Activated naive CD4-positive, alpha-beta T cell treated with anti-CD3 and anti-CD28 coated beads, Interleukin-2, amount 50 U/mL, for 72 hours (primary cell): Measurements from ENCODE around the gene KLF1. TPM values are rescaled to one million over a fixed set of nuclear protein-coding genes. Genes with fewer than 3 reads are reported as not detected.

Source experiments
- ATAC-seq, 2 donors: fragments of 150-1000 bp; cut with Tn5 transposase; 2 replicates each; pipeline ENCODE4 v1.10.0; 2021; ENCODE audit warnings: mild to moderate bottlenecking in 2 of 2, moderate library complexity in 2 of 2
- DNase-seq, 2 donors: peaks; one replicate each; pipeline ENCODE4 v3.0.0; 2021 to 2022; ENCODE audit warnings: low spot score in 2 of 2
- H3K27ac Mint-ChIP-seq, 2 donors: one replicate each; pipeline ENCODE4 v1.8.0; 2022; ENCODE audit warnings: mild to moderate bottlenecking in 2 of 2, mixed read lengths in 2 of 2
- H3K36me3 Mint-ChIP-seq, 2 donors: one replicate each; pipeline ENCODE4 v1.8.0; 2022; ENCODE audit warnings: mixed read lengths in 2 of 2
- H3K9me3 Mint-ChIP-seq, 2 donors: one replicate each; pipeline ENCODE4 v1.8.0; 2022; ENCODE audit warnings: mixed read lengths in 2 of 2
- total RNA-seq, 2 donors: library from RNA; stranded (reverse); gene quantifications; one replicate each; pipeline ENCODE4 v1.2.3, GENCODE V29; 2022

Gene KLF1
- total RNA-seq, 2 donors from 2014 or later: 0.46 to 0.54 TPM

GRCh38 chr19:12880551-12881171 lies 6.3 kb downstream of the KLF1 start:
- DNase-seq: no peak
- H3K9me3 Mint-ChIP-seq: peaks cover 0 to 5% of the 10 kb centered on the region in 2 donors
- H3K27ac Mint-ChIP-seq: peak overlapping the region; percentile 81 to 88
- peaks cover 11 to 15% of the 10 kb centered on the region in 2 donors for H3K36me3 Mint-ChIP-seq
- ATAC-seq: peak; percentile 1 to 11

- peaks cover 4% of the 10 kb centered on the region in 2 donors for H3K9me3 Mint-ChIP-seq
- ATAC-seq (no peak), DNase-seq (no peak)
- peaks cover 17 to 32% of the 10 kb centered on the region in 2 donors for H3K36me3 Mint-ChIP-seq
- H3K27ac Mint-ChIP-seq: no peak overlapping the region
Measured at GRCh38 chr19:12875086-12875485, 11.9 kb downstream of the KLF1 start.

GRCh38 chr19:12873891-12874745 lies 12.9 kb downstream of the KLF1 start:
- peaks cover 17 to 32% of the 10 kb centered on the region in 2 donors for H3K36me3 Mint-ChIP-seq
- H3K9me3 Mint-ChIP-seq: peaks cover 4% of the 10 kb centered on the region in 2 donors
- DNase-seq: no peak
- H3K27ac Mint-ChIP-seq: no peak overlapping the region
- ATAC-seq: no peak

GRCh38 chr19:12872941-12873890 lies 13.8 kb downstream of the KLF1 start:
- ATAC-seq (peak; percentile 60 to 77), DNase-seq (peak in 1 of 2 donors; percentile 60)
- Mint-ChIP-seq H3K36me3 (peaks cover 12 to 27% of the 10 kb centered on the region in 2 donors), H3K9me3 (peaks cover 4% of the 10 kb centered on the region in 2 donors), H3K27ac (no peak overlapping the region)

GRCh38 chr19:12872255-12872654 lies 14.7 kb downstream of the KLF1 start:
- no peak for ATAC-seq
- no peak for DNase-seq
- Mint-ChIP-seq H3K36me3 (peaks cover 10 to 23% of the 10 kb centered on the region in 2 donors), H3K9me3 (peaks cover 4% of the 10 kb centered on the region in 2 donors), H3K27ac (no peak overlapping the region)

- H3K9me3 Mint-ChIP-seq: peaks cover 4% of the 10 kb centered on the region in 2 donors
- H3K27ac Mint-ChIP-seq: no peak overlapping the region
- ATAC-seq (no peak), DNase-seq (no peak)
- peaks cover 10 to 23% of the 10 kb centered on the region in 2 donors for H3K36me3 Mint-ChIP-seq
Measured at GRCh38 chr19:12871681-12872080, 15.3 kb downstream of the KLF1 start.

DNA sequence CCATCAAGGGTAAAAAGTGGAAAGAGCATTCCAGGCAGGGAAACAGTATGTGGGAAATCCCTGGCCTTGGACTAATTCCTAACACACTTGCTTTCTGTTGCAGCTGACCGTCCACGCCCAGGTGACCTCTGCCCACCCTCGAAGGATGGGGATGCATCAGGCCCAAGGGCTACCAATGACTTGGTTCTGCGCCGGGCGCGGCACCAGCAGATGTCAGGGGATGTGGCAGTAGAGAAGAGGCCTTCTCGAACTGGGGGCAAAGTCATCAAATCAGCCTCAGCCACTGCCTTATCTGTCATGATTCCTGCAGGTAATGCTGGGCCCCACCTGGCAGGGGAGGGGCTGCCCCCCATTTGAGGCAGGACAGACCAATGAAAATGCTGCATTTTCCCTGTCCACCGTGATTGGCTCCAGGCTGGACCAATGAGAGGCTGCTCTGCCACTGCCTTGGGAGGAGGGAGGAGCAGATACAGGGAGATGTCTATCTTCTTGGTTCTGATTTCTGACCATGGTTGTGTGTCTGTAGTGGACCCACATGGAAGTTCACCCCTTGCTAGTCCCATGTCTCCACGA lies 18.4 kb downstream of the KLF1 start:
- DNase-seq (peak in 1 of 2 donors; percentile 27), ATAC-seq (no peak)
- Mint-ChIP-seq H3K27ac (no peak overlapping the region), H3K36me3 (peaks cover 6 to 17% of the 10 kb centered on the region in 2 donors), H3K9me3 (peaks cover 4% of the 10 kb centered on the region in 2 donors)

DNA sequence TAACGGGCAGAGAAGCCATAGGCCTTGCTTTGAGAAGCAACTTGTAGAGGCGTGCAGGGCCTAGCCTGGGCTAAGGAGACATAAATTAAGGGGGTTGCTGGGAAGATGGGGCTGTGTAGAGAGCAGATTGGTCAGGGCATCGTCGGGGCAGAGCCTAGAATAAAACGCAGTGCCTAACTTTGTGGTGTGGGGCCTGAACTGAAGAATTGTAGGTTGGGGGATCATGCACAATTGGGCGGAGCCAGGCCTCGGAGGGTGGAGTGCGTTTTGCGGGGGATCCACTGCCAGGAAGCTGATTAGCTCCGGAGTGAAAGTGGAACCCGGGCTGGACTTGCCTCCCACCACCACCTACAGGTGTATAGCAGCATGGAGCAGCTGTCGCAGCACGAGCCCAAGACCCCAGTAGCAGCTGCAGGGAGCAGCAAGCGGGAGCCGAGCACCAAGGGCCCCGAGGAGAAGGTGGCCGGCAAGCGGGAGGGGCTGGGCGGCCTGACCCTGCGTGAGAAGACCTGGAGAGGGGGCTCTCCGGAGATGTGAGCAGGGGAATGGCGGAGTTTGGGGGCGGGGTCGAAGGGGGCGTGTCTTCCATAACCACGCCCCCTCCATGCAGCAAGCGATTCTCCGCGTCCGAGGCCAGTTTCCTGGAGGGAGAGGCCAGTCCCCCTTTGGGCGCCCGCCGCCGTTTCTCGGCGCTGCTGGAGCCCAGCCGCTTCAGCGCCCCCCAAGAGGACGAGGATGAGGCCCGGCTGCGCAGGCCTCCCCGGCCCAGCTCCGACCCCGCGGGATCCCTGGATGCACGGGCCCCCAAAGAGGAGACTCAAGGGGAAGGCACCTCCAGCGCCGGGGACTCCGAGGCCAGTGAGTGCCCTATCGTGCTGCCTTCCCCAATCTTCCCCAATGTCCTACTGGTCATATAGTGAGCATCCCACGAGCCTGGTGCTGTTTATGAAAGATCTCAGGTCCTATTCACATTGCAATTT lies 19.6 kb downstream of the KLF1 start:
- no peaks in the 10 kb centered on the region for H3K9me3 Mint-ChIP-seq
- DNase-seq (peak; percentile 75 to 76), ATAC-seq (peak; percentile 81 to 86)
- H3K36me3 Mint-ChIP-seq: peaks cover 0 to 5% of the 10 kb centered on the region in 2 donors
- peak overlapping the region in 1 of 2 donors; percentile 80 for H3K27ac Mint-ChIP-seq

DNA sequence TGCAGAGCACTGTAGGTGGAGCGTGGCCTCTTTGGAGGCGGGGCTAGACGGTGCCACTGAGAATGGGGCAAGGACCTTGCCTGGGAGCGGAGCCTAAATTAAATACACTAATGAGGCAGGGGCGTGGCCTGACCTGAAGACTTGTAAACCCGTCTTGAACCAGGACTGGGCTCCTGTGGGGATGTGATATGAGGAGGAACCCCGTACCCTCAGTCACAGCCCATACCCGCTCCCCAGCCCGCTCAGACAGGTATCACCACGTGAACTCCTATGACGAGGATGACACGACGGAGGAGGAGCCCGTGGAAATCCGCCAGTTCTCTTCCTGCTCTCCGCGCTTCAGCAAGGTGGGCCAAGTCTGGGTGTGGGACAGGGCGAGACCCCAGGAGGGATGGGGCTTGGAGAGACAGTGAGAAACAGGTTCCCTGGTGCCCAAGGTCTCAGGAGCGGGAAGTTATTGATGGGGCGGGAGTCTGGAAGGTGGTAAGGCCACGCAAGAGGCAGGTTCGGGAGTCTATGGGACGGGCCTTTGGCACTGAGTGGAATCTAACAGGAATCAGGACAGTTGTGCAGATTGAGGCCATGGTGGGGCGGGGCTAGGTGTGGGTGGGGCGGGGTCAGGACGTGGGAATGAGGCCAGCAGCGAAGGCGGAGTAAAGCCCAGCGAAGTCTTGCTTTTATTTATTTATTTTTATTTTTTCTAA lies 20.4 kb downstream of the KLF1 start:
- ATAC-seq (no peak), DNase-seq (no peak)
- Mint-ChIP-seq H3K36me3 (no peaks in the 10 kb centered on the region), H3K9me3 (no peaks in the 10 kb centered on the region), H3K27ac (peak overlapping the region; percentile 33 to 80)

GRCh38 chr19:12865746-12866415 lies 21.1 kb downstream of the KLF1 start:
- H3K36me3 Mint-ChIP-seq: no peaks in the 10 kb centered on the region
- no peak overlapping the region for H3K27ac Mint-ChIP-seq
- no peaks in the 10 kb centered on the region for H3K9me3 Mint-ChIP-seq
- ATAC-seq (no peak), DNase-seq (no peak)

DNA sequence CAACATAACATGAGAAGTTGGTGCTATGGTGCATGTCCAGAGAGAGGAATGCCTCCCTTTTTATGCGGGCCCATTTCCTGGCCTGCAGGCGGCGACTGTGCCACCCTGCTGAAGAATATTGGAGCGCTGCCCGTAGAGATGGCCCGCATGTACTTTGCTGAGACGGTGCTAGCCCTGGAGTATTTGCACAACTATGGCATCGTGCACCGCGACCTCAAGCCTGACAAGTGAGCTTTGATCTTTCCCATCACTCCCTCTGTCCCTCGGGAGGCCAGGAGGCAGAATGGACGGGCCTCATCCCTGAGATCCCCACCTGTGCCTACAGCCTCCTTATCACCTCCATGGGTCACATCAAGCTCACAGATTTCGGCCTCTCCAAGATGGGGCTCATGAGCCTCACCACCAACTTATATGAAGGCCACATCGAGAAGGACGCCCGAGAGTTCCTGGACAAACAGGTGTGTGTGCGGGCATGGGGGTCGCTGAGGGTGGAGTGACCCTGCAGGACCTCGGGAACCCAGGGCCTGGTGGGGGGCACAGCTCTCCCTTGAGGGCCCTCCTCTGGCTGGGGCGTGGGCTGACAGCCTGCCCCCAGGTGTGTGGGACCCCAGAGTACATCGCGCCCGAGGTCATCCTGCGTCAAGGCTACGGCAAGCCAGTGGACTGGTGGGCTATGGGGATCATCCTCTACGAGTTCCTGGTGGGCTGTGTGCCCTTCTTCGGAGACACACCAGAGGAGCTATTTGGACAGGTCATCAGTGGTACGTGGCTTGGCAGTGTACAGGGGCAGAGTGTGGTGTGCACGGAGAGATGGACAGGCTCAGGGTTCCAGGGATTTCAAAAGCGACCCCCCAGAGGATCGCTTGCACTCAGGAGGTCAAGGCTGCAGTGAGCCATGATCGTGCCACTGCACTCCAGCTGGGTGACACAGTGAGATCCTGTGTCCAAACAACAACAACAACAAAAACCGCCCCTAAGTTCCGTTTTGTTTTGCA lies 22.0 kb downstream of the KLF1 start:
- no peak for ATAC-seq
- no peak for DNase-seq
- Mint-ChIP-seq H3K36me3 (no peaks in the 10 kb centered on the region), H3K9me3 (no peaks in the 10 kb centered on the region), H3K27ac (no peak overlapping the region)

DNA sequence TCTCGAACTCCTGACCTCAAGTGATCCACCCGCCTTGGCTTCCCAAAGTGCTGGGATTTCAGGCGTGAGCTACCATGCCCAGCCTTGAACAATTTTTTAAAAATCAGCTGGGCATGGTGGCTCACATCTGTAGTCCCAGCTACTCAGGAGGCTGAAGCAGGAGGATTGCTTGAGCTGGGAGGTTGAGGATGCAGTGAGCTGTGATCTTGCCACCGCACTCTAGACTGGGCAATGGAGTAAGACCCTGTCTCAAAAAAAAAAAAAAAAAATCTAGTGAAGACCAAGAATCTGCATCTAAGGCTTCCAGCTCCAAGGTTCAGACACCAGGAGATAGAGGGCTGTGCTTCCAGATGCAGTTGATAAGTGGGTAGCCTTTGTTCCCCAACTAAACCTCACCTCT lies 22.9 kb downstream of the KLF1 start:
- no peak overlapping the region for H3K27ac Mint-ChIP-seq
- no peaks in the 10 kb centered on the region for H3K9me3 Mint-ChIP-seq
- ATAC-seq (no peak), DNase-seq (no peak)
- H3K36me3 Mint-ChIP-seq: no peaks in the 10 kb centered on the region

DNA sequence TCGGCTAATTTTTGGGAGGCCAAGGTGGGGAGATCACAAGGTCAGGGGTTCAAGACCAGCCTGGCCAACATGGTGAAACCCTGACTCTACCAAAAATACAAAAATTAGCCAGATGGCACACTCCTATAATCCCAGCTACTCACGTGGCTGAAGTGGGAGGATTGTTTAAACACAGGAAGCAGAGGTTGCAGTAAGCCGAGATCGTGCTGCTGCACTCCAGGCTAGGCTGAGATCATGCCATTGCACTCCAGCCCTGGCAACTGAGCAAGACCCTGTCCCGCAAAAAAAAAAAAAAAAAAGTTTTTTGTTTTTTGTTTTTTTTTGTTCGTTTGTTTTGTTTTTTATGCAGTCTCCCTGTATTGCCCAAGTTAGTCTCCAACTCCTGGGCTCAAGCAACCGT lies 27.5 kb downstream of the KLF1 start:
- Mint-ChIP-seq H3K9me3 (no peaks in the 10 kb centered on the region), H3K36me3 (no peaks in the 10 kb centered on the region), H3K27ac (no peak overlapping the region)
- no peak for DNase-seq
- ATAC-seq: no peak
